ENCODE data around the gene NMU. TPM values are rescaled to one million over a fixed set of nuclear protein-coding genes. Genes with fewer than 3 reads are reported as not detected.

The NMU gene
- total RNA-seq (2012; rRNA removed), result not detected in 2 replicates
- not detected in 2 replicates for polyA plus RNA-seq (2012; rRNA removed)
- polyA plus RNA-seq (2012; cell fraction: cytosol; rRNA removed), result not detected in 2 replicates
- not detected in 2 replicates for polyA plus RNA-seq (2012; cell fraction: nucleus; rRNA removed; ENCODE audit: low replicate concordance)
- percentile 12 among the genes with signal in this experiment for Bru-seq, nascent RNA
- BruChase-seq, experiment 1, labeled RNA remaining after a 6-hour chase, result percentile 10 among the genes with signal in this experiment
- BruChase-seq, experiment 2, labeled RNA remaining after a 2-hour chase, result percentile 16 among the genes with signal in this experiment
- long read RNA-seq, result 0 reads

- Histone ChIP-seq H2BK20ac (ENCODE audit: low read depth, low read length) (no peak within 1 kb of the TSS), H4K91ac (ENCODE audit: insufficient read depth, low read depth, low read length) (no peak within 1 kb of the TSS), H3K14ac (replicated peaks; ENCODE audit: low read depth, low read length) (no peak within 1 kb of the TSS), H3K9me3 (ENCODE audit: control insufficient read depth, insufficient read depth, low read length) (no peaks in the 10 kb centered on the region), H3K56ac (ENCODE audit: extremely low read depth, insufficient read depth, low read length) (no peak within 1 kb of the TSS), H3K4me1 (ENCODE audit: control insufficient read depth, insufficient read depth, low read length) (no peaks in the 10 kb centered on the region; the same call in 1 of the 2 replicates), H4K20me1 (ENCODE audit: insufficient read depth, low read length) (no peaks in the 10 kb centered on the region), H2AFZ (replicated peaks; ENCODE audit: low read length, poor library complexity) (peak within 1 kb of the TSS; percentile 77), H3K79me1 (ENCODE audit: low read depth in 1 of 2, low read length in 2 of 2) (no peaks in the 10 kb centered on the region), H3K9ac (ENCODE audit: low read depth, low read length) (no peak within 1 kb of the TSS), H2BK120ac (ENCODE audit: low read depth, low read length) (no peak within 1 kb of the TSS), H3K9me1 (ENCODE audit: insufficient read depth, low read length) (no peaks in the 10 kb centered on the region), H2AK5ac (ENCODE audit: low read depth, low read length) (no peak within 1 kb of the TSS), H3K23ac (ENCODE audit: low read depth, low read length) (peak within 1 kb of the TSS; percentile 45; the same call in 1 of the 2 replicates), H3K4me2 (ENCODE audit: low read depth, low read length) (peak within 1 kb of the TSS; percentile 25; the same call in 1 of the 2 replicates), H4K8ac (ENCODE audit: low read depth in 2 of 2, low read length in 2 of 2) (no peak within 1 kb of the TSS), H2BK5ac (ENCODE audit: low read depth, low read length, poor library complexity, severe bottlenecking) (no peak within 1 kb of the TSS), H3K36me3 (ENCODE audit: control insufficient read depth, insufficient read depth, low read length) (no peaks in the 10 kb centered on the region), H3K4ac (ENCODE audit: low read depth, low read length) (no peak within 1 kb of the TSS), H3K27me3 (ENCODE audit: control insufficient read depth, insufficient read depth, low read length) (peaks cover 33% of the 10 kb centered on the region), H4K5ac (ENCODE audit: low read depth, low read length) (no peak within 1 kb of the TSS), H2AK9ac (replicated peaks; ENCODE audit: low read depth, low read length, poor library complexity) (no peak within 1 kb of the TSS), H3K4me3 (ENCODE audit: insufficient read depth, low read depth, low read length) (no peak within 1 kb of the TSS), H3K27ac (ENCODE audit: insufficient read depth, low read length) (no peak within 1 kb of the TSS), H2BK15ac (ENCODE audit: low read depth, low read length) (no peak within 1 kb of the TSS), H3K18ac (ENCODE audit: low read depth, low read length) (no peak within 1 kb of the TSS)
- TF ChIP-seq CHD1 (IDR thresholded peaks at IDR 0.05; ENCODE audit: low read depth, low read length) (no peak), MAZ (IDR thresholded peaks at IDR 0.05; ENCODE audit: borderline replicate concordance, low read depth, low read length) (no peak), POLR2A (IDR thresholded peaks at IDR 0.05; ENCODE audit: low read depth, low read length) (no peak), RFX5 (IDR thresholded peaks at IDR 0.05; ENCODE audit: low read depth, low read length) (no peak), SMC3 (IDR thresholded peaks at IDR 0.05; ENCODE audit: low read depth, low read length) (no peak), NFE2L2 (IDR thresholded peaks at IDR 0.05; ENCODE audit: low read depth, low read length) (no peak), CEBPB (IDR thresholded peaks at IDR 0.05; ENCODE audit: low read depth, low read length) (no peak), FOS (IDR thresholded peaks at IDR 0.05; ENCODE audit: low read depth, low read length) (no peak)
- TF ChIP-seq, protein P1, sequence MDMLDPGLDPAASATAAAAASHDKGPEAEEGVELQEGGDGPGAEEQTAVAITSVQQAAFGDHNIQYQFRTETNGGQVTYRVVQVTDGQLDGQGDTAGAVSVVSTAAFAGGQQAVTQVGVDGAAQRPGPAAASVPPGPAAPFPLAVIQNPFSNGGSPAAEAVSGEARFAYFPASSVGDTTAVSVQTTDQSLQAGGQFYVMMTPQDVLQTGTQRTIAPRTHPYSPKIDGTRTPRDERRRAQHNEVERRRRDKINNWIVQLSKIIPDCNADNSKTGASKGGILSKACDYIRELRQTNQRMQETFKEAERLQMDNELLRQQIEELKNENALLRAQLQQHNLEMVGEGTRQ (IDR thresholded peaks at IDR 0.05; ENCODE audit: low read depth, low read length), result no peak
- TF ChIP-seq, protein P2, sequence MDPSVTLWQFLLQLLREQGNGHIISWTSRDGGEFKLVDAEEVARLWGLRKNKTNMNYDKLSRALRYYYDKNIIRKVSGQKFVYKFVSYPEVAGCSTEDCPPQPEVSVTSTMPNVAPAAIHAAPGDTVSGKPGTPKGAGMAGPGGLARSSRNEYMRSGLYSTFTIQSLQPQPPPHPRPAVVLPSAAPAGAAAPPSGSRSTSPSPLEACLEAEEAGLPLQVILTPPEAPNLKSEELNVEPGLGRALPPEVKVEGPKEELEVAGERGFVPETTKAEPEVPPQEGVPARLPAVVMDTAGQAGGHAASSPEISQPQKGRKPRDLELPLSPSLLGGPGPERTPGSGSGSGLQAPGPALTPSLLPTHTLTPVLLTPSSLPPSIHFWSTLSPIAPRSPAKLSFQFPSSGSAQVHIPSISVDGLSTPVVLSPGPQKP (IDR thresholded peaks at IDR 0.05; ENCODE audit: borderline replicate concordance, low read depth, low read length), result no peak
- no TSS peak for BruUV-seq (replicated peaks)
- WGBS, 2 experiments (ENCODE audit: extremely low coverage in 2 of 2, insufficient read length in 1 of 2), result 2% methylated on average over 11 of the region's 80 CpGs; no CpG with 5 or more reads in 1 of the 2 experiments
- intact Hi-C loops (cut with micrococcal nuclease) (loop anchor here (5.0 kb wide), 1 partner anchor 289 kb away; the partner anchor contains the start of gene SRD5A3), dilution Hi-C loops (cut with HindIII; ENCODE audit: low sequenced_read_pairs, unreplicated experiment) (no loop called here), in situ Hi-C loops (cut with MboI; ENCODE audit: low sequenced_read_pairs) (no loop called here)
- DNase-seq, result no peak
- ChIA-PET CTCF (no interaction called here), POLR2A (ENCODE audit: unreplicated experiment) (no interaction called here)
- ATAC-seq (ENCODE audit: low read depth), result peak; percentile 44; the same call in 1 of the 2 replicates
Observed at GRCh38 chr4:55635741-55636655, at the start of gene NMU. Gene NMU, minus strand, starts transcription at chr4:55636298. Its CDS starts 106 bp downstream, at chr4:55636192.
